Uterine smooth muscle cell (primary cell): ENCODE results near the gene SINHCAF. TPM values are rescaled to one million over a fixed set of nuclear protein-coding genes. Genes with fewer than 3 reads are reported as not detected.

ENCODE experiments used
- total RNA-seq: library from RNA; depleted of rRNA; stranded (reverse); fragments of >200 nt; gene quantifications from 2 replicates; pipeline ENCODE4 v1.2.3, GENCODE V29; 2014

The SINHCAF gene, protein sequence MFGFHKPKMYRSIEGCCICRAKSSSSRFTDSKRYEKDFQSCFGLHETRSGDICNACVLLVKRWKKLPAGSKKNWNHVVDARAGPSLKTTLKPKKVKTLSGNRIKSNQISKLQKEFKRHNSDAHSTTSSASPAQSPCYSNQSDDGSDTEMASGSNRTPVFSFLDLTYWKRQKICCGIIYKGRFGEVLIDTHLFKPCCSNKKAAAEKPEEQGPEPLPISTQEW
- total RNA-seq: 43.6 and 55.1 TPM in 2 replicates

DNA sequence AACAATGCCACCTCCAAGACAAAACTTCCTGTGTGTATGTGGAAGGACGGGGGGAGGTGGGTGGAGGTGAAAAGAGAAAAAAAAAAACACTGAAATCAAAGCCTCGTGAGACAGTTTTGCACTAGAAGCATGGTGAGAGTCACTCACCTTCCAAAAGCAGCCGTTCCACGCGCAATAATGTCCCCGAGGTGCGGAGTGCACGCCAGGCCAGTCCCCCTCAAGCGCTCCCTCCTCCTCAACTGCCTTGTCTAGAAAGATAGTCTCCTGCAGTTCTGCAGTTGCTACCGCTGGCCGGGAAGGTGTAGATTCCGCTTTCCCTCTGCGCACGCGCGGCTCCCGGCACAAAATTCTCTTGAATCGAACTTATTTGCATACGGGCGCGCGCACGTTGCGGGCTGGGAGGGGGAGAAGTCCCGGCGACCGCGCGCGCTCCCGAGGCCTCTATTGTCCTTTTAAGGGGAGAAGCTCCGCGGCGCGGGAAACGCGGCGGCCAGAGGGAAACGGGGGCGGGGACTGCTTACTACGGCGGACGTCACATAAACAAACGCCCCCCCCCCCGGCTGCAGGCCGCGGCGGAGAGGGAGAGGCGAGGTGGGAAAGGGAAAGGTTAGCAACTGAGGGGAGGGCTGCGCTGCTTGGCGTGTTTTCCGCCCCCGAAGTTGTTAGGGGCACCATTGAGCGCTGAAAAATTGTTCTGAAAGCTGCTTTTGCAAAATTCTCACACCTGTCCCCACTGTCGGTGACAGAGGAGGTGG, at the start of gene SINHCAF:
SINHCAF (minus strand) TSS at position 274 of the 755 bp plus-strand sequence. CDS start 27,946 bp downstream, outside the sequence.

